SK-N-SH (cell line): ENCODE measurements around the gene SNAP23. TPM values are rescaled to one million over a fixed set of nuclear protein-coding genes. Genes with fewer than 3 reads are reported as not detected.

Source experiments
- CTCF ChIA-PET: fragments of 300-600, 350-600 bp; formaldehyde crosslinking; extraction: SDS; loops from one replicate; lab custom pipeline; 2021; lab: Yijun Ruan, JAX
- POLR2A ChIA-PET: fragments of 350-600 bp; sonication (Branson Sonifier 250); formaldehyde crosslinking; extraction: SDS; loops from one replicate; lab custom pipeline; 2020; ENCODE audit warnings: antibody characterized with exemption, inconsistent platforms; lab: Yijun Ruan, JAX
- DNase-seq: peaks from one replicate; pipeline ENCODE4 v3.0.0; 2012
- H2AFZ ChIP-seq: fragments of 200-600 bp; sonication (generic); 2 replicates; pipeline ENCODE4 v1.8.1; 2016; ENCODE audit warnings: antibody characterized with exemption, mild to moderate bottlenecking, low read depth
- H3F3A ChIP-seq: fragments of 200-600 bp; sonication (generic); replicated peaks from 2 replicates; pipeline ENCODE3; 2016; ENCODE audit warnings: antibody characterized with exemption, mild to moderate bottlenecking; ENCODE audit not compliant: insufficient read depth
- H3K27ac ChIP-seq, 2 experiments: fragments of 200-500 bp in 1 of 2; fragments of 200-600 bp in 1 of 2; sonication (Bioruptor generic) in 1 of 2; sonication (generic), shearing (Covaris generic) in 1 of 2; 2 replicates each; pipeline versions ENCODE4 v1.5.1 to v1.6.1; 2014 to 2016; ENCODE audit warnings: low read depth in 2 of 2, inconsistent platforms in 1 of 2, low read length in 1 of 2, mild to moderate bottlenecking in 1 of 2, mixed read lengths in 1 of 2
- H3K27me3 ChIP-seq: fragments of 200-600 bp; sonication (generic), shearing (Covaris generic); 2 replicates; pipeline ENCODE4 v1.6.1; 2016; ENCODE audit warnings: mixed run types; ENCODE audit not compliant: insufficient read depth
- H3K36me3 ChIP-seq, 2 experiments: fragments of 200-500 bp in 1 of 2; fragments of 200-600 bp in 1 of 2; sonication (Bioruptor generic) in 1 of 2; sonication (generic) in 1 of 2; replicated peaks in 1 of 2; 2 replicates each; pipeline versions ENCODE3 to v1.5.1; 2014 to 2016; ENCODE audit warnings: low read length in 1 of 2, mild to moderate bottlenecking in 1 of 2; ENCODE audit not compliant: insufficient read depth in 2 of 2, control insufficient read depth in 1 of 2
- H3K4me1 ChIP-seq, 2 experiments: fragments of 200-500 bp in 1 of 2; fragments of 200-600 bp in 1 of 2; sonication (Bioruptor generic) in 1 of 2; sonication (generic), shearing (Covaris generic) in 1 of 2; 2 replicates each; pipeline versions ENCODE4 v1.5.1 to v1.6.1; 2014 to 2016; ENCODE audit warnings: low read depth in 1 of 2, low read length in 1 of 2, mixed run types in 1 of 2; ENCODE audit not compliant: insufficient read depth in 2 of 2, control insufficient read depth in 1 of 2
- H3K4me2 ChIP-seq: fragments of 200-600 bp; sonication (generic), shearing (Covaris generic); 2 replicates; pipeline ENCODE4 v1.6.1; 2017; ENCODE audit warnings: mixed run types
- H3K4me3 ChIP-seq, 2 experiments: fragments of 200-500 bp in 1 of 2; fragments of 200-600 bp in 1 of 2; sonication (Bioruptor generic) in 1 of 2; sonication (generic), shearing (Covaris generic) in 1 of 2; 2 replicates each; pipeline versions ENCODE4 v1.5.1 to v1.8.1; 2014 to 2016; ENCODE audit warnings: low read depth in 2 of 2, inconsistent platforms in 1 of 2, low read length in 1 of 2, mild to moderate bottlenecking in 1 of 2, mixed read lengths in 1 of 2, moderate library complexity in 1 of 2
- H3K79me2 ChIP-seq: fragments of 200-600 bp; sonication (generic); 2 replicates; pipeline ENCODE4 v1.8.1; 2017; ENCODE audit warnings: mild to moderate bottlenecking; ENCODE audit not compliant: insufficient read depth
- H3K9ac ChIP-seq: fragments of 200-600 bp; sonication (generic); 2 replicates; pipeline ENCODE4 v1.6.1; 2017; ENCODE audit warnings: mixed run types
- H3K9me2 ChIP-seq: fragments of 200-600 bp; sonication (generic); 2 replicates; pipeline ENCODE4 v1.6.1; 2017; ENCODE audit warnings: mixed run types
- H3K9me3 ChIP-seq: fragments of 200-600 bp; sonication (generic); 2 replicates; pipeline ENCODE4 v1.6.1; 2017; ENCODE audit warnings: mixed run types, mild to moderate bottlenecking, moderate library complexity
- H4K20me1 ChIP-seq: fragments of 200-600 bp; sonication (generic); 2 replicates; pipeline ENCODE4 v1.6.1; 2017; ENCODE audit warnings: mild to moderate bottlenecking, mixed run types; ENCODE audit not compliant: insufficient read depth
- ELF1 ChIP-seq: IDR thresholded peaks from 2 replicates; pipeline ENCODE4 v1.4.0; 2012
- FOXM1 ChIP-seq: IDR thresholded peaks from 2 replicates; pipeline ENCODE4 v1.4.0; 2012; ENCODE audit warnings: low read depth, mild to moderate bottlenecking
- GATA2 ChIP-seq: sonication (generic); formaldehyde crosslinking; IDR thresholded peaks from 2 replicates; pipeline ENCODE4 v1.5.0; 2020; ENCODE audit warnings: mild to moderate bottlenecking, missing genetic modification reagents
- IRF3 ChIP-seq: fragments of 150-350 bp; IDR thresholded peaks from 2 replicates; pipeline ENCODE4 v1.6.1; 2016; ENCODE audit warnings: mild to moderate bottlenecking, low read depth, low read length
- JUND ChIP-seq: IDR thresholded peaks from 2 replicates; pipeline ENCODE4 v1.4.0; 2012
- MAX ChIP-seq: IDR thresholded peaks from 2 replicates; pipeline ENCODE4 v1.4.0; 2012; ENCODE audit warnings: low read depth
- NRF1 ChIP-seq: IDR thresholded peaks from 2 replicates; pipeline ENCODE4 v1.6.1; 2012; ENCODE audit warnings: low read depth, mild to moderate bottlenecking, low read length
- PBX3 ChIP-seq: IDR thresholded peaks from 2 replicates; pipeline ENCODE4; 2012
- RCOR1 ChIP-seq: fragments of 150-350 bp; IDR thresholded peaks from 2 replicates; pipeline ENCODE4 v1.6.1; 2017; ENCODE audit warnings: antibody characterized with exemption, low read length
- RFX5 ChIP-seq: IDR thresholded peaks from 2 replicates; pipeline ENCODE4 v1.6.1; 2012; ENCODE audit warnings: mild to moderate bottlenecking, improper control_type of control experiment, low read length
- SIN3A ChIP-seq: IDR thresholded peaks from 2 replicates; pipeline ENCODE4 v1.6.1; 2012; ENCODE audit warnings: low read depth, mild to moderate bottlenecking, low read length, moderate library complexity, borderline replicate concordance
- TCF12 ChIP-seq: IDR thresholded peaks from 2 replicates; pipeline ENCODE4 v1.4.0; 2012
- WGBS: methylation state at CpG from one replicate; pipeline ENCODE4 v1.1.6; 2017; ENCODE audit warnings: low lambda C conversion rate; 5-methylcytosine and 5-hydroxymethylcytosine counted together
- polyA plus RNA-seq, 3 experiments: library from polyadenylated mRNA; depleted of rRNA; stranded (reverse); fragments of >200 nt; gene quantifications; 2 replicates each; pipeline ENCODE4 v1.2.3, GENCODE V29; 2012

Gene SNAP23
- polyA plus RNA-seq, 1 of the 3 experiments (the other 2 are of a cell fraction): 39.2 TPM

GRCh38 chr15:42503825-42504224 lies 8.4 kb downstream of the SNAP23 start:
- peaks cover 99% of the 10 kb centered on the region for H3K79me2 ChIP-seq
- H3K4me1 ChIP-seq: peaks cover 6 to 19% of the 10 kb centered on the region in 2 experiments; a peak in 3 of 4 replicates
- ChIA-PET POLR2A (no interaction called here), CTCF (no interaction called here)
- H3K9me2 ChIP-seq: no peaks in the 10 kb centered on the region
- peaks cover 8% of the 10 kb centered on the region; the same call in 1 of the 2 replicates for H4K20me1 ChIP-seq
- no peak overlapping the region for H3K9ac ChIP-seq
- no peak overlapping the region for H3K27ac ChIP-seq
- H3F3A ChIP-seq: peaks cover 22% of the 10 kb centered on the region
- no peak overlapping the region for H3K4me2 ChIP-seq
- H3K4me3 ChIP-seq: no peak overlapping the region
- peaks cover 0 to 26% of the 10 kb centered on the region in 2 experiments for H3K36me3 ChIP-seq
- H3K9me3 ChIP-seq: no peaks in the 10 kb centered on the region
- no peak overlapping the region for H2AFZ ChIP-seq
- TF ChIP-seq FOXM1 (no peak), NRF1 (no peak), RFX5 (no peak), ELF1 (no peak), SIN3A (no peak), MAX (no peak), GATA2 (CRISPR knock-in tag) (no peak), TCF12 (no peak), RCOR1 (no peak)
- H3K27me3 ChIP-seq: no peaks in the 10 kb centered on the region
- 94% methylated on average over 1 of the region's 1 CpG for WGBS
- no peak for DNase-seq

GRCh38 chr15:42504631-42505030 lies 9.2 kb downstream of the SNAP23 start:
- Histone ChIP-seq H3K4me2 (no peak overlapping the region), H3K9ac (no peak overlapping the region), H3K27me3 (no peaks in the 10 kb centered on the region), H3K27ac (no peak overlapping the region), H3K9me3 (no peaks in the 10 kb centered on the region), H2AFZ (no peak overlapping the region), H3F3A (peaks cover 14% of the 10 kb centered on the region), H3K4me3 (no peak overlapping the region), H3K4me1 (peaks cover 5 to 14% of the 10 kb centered on the region in 2 experiments; a peak in 3 of 4 replicates), H3K9me2 (no peaks in the 10 kb centered on the region), H3K79me2 (peaks cover 100% of the 10 kb centered on the region), H3K36me3 (peaks cover 0 to 26% of the 10 kb centered on the region in 2 experiments), H4K20me1 (peaks cover 8% of the 10 kb centered on the region; the same call in 1 of the 2 replicates)
- ChIA-PET CTCF (no interaction called here), POLR2A (no interaction called here)
- 90% methylated on average over 3 of the region's 3 CpGs for WGBS
- no peak for DNase-seq
- TF ChIP-seq JUND (no peak), PBX3 (no peak), FOXM1 (no peak), RFX5 (no peak), IRF3 (no peak), ELF1 (no peak)
